NCI-H345 treated with DMSO at 0.1 percent for 48 hours (cell line): ENCODE data around the gene PPP1R9B.
A peak's percentile ranks its signal among the peaks of the same experiment; 100 is the strongest.

Experiments used
- DNase-seq: peaks from one replicate; lab custom pipeline; 2025; ENCODE audit not compliant: unreplicated experiment; lab: John Stamatoyannopoulos, UW

Gene PPP1R9B

DNA sequence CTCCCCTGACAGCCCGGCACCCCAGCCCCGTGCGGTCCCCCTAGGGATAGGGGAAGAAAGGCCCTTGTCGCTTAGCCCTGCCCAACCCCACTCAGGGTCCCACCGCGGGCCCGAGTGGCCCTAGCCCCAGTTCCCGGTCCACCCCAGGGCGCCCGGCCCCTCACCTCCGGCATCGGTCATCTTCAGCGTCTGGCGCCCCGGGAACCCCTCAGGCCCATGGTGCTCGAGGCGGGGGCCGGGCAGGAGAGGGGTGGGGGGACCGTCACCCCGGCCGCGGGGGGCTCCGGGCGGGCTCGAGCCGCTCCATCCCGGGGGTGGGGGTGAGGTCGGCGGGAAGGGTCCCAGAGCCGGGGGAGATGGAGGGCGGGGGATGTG lies 21.1 kb downstream of the PPP1R9B start:
- no peak for DNase-seq

DNA sequence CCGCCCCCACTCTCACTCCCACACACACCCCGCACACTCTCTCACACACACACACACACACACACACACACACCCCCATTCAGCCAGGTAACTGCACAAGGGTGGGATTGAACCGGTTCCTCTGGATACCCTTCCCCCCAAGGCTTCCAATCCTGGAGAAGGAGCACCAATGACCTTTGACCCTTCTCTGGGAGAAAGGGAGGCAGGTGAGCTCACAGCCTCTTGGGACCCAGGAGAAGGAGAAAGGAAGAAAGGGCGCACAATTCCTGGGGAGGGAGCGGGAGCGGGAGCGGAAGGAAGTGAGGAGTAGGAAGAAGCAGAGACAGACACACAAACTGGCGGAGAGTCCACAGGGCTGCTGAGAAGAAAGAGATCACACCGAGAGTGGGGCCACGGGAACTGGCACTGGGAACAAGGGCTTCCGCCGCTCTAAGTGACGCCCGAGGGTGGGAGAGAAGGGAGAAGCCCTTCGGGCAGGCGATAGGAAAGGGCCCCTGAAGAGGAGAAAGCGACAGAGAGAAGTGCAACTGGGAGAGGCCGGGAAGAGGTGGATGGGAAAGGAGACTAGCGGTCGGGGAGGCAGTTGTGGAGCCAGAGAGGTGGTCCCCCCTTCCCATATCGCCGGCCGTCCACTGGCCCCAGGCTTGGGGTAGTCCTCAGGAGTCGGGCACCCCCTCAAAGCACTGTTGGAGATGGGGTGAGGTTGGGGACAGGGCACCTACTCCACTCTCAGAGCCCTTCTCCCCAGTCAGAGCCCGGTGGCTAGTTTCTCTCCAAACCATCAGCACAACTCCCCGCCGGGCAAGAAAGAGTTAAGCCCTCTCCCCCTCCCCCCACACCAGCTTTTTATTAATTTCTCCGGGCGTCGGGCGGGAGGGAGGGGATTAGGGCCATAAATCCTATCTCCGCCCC lies 21.8 kb downstream of the PPP1R9B start:
- no peak for DNase-seq

DNA sequence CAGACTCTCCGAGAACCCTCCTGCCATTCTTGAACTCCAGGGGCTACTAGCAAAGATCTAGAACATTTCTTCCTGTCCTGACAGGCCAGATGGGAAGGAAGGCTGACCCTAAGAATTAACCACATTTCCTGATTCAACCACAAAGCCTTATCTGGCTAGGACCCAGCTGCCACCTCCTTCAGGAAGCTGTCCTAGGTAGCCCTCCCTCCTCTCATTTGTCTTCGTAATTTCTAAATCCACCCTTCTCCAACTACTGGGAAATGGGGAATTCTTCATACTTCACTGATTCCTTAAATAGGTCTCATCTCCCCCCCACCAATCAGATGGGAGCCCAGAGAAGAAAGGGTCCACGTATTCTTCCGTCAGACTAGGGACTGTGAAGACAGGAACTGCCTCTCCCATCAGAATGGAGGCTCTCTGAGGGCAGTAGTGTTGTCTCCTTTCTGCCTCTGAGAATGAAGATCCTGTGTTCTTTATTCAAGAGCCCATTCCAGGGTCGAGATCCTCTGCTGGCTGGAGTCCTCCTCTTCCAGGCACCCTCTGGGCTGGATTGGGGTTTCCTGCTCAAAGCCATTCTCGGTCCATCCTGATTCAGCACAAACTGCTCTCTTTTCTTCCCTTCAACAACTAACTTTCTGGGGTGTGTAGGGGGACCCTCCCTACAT lies 22.6 kb downstream of the PPP1R9B start:
- DNase-seq, result no peak

- DNase-seq, result no peak
Observed at GRCh38 chr17:50125420-50125997, 25.0 kb downstream of the PPP1R9B start.

GRCh38 chr17:50123649-50124349 lies 26.7 kb downstream of the PPP1R9B start:
- peak; percentile 14 for DNase-seq

GRCh38 chr17:50122945-50123344 lies 27.5 kb downstream of the PPP1R9B start:
- DNase-seq, result no peak

- DNase-seq, result no peak
Observed at GRCh38 chr17:50120475-50121253, 29.8 kb downstream of the PPP1R9B start.

GRCh38 chr17:50118828-50119218 lies 31.7 kb downstream of the PPP1R9B start:
- no peak for DNase-seq

- no peak for DNase-seq
Observed at GRCh38 chr17:50118076-50118827, 32.2 kb downstream of the PPP1R9B start.

DNA sequence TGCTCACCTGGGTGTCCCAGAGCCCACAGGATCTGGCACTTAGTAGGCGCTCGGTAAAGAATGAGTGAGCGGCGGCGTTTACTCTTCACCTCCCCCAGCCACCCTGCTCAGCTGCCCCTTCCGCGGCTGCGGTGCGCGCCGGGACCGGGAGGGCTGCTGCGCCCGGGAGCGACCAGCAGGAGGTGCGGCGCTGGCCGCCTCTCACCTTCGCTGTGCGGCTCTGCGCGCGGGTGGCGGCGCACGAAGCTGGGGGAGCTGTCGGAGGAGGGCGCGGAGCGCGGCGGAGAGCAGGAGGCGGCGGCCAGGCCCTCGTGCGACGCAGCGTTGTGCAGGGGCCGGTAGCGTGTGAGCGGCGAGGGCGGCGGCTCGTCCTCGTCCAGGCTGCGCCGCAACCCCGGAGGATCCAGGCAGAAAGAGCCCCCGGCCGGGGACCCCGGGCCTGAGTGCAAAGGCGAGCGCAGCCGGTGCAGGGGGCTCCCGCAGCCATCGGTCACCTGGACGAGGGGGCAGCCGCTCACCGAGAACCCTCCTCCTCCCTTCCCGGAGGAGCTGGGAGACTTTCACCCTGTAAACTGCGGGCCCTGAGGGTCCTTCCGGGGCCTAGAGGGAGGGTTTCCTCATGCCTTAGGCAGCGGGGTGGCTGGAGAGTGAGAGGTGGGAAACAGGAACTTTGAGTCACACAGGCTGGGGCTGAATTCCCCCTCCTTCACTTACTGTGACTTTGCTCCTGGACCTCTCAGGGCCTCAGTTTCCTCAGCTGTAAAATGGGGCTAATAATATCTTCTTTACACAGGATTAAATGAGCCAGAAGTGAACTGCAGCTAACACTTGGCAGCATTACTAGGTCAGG lies 33.0 kb downstream of the PPP1R9B start:
- no peak for DNase-seq

GRCh38 chr17:50115756-50116155 lies 34.7 kb downstream of the PPP1R9B start:
- DNase-seq, result no peak

DNA sequence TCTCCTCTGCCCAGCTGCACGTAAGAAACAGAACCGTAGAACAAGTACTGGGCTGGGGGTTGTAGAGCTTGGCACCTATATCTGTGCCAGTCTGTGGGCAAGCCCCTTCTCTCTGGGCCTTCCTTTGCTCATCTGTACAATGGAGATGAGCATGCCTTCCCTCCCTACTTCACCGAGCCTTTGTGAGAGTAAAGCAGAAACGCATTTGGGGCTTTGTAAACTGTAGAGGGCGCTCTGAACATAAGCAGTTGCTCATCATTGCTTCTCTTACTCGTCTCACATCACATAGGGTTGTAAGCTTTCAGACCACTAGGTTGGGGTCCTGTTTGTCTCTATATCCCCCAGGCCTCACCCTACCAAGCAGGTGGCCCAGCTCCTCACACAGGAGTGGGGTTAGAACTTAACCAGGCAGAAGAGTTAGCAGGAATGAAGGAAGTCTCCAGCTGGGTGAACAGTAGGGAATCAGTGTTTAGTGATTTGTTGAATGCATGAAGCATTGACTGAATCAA lies 35.6 kb downstream of the PPP1R9B start:
- no peak for DNase-seq

GRCh38 chr17:50114401-50114800 lies 36.1 kb downstream of the PPP1R9B start:
- no peak for DNase-seq

- DNase-seq, result no peak
Observed at GRCh38 chr17:50113624-50114320, 36.7 kb downstream of the PPP1R9B start.

- DNase-seq, result no peak
Observed at GRCh38 chr17:50112694-50113093, 37.8 kb downstream of the PPP1R9B start.

GRCh38 chr17:50111673-50112655 lies 38.5 kb downstream of the PPP1R9B start:
- no peak for DNase-seq
